Mesothelial cell of epicardium (in vitro differentiated cells): ENCODE data around the gene SOCS2. TPM values are rescaled to one million over a fixed set of nuclear protein-coding genes. Genes with fewer than 3 reads are reported as not detected.
A peak's percentile ranks its signal among the peaks of the same experiment; 100 is the strongest.
"Not testable (repeated sequence)": the region's sequence is repeated elsewhere in the genome, so short reads cannot be mapped to it uniquely, and the experiment has no call there.

Source experiments
- DNase-seq, 2 experiments: peaks; one replicate each; pipeline ENCODE4 v3.0.0; 2021; ENCODE audit warnings: low spot score in 2 of 2; ENCODE audit not compliant: unreplicated experiment in 2 of 2
- H3K27ac Mint-ChIP-seq: 2 replicates; pipeline ENCODE4 v1.8.0; 2021; ENCODE audit warnings: mixed read lengths
- H3K27me3 Mint-ChIP-seq: 2 replicates; pipeline ENCODE4 v1.8.0; 2021; ENCODE audit warnings: low read depth, mixed read lengths
- H3K36me3 Mint-ChIP-seq: 2 replicates; pipeline ENCODE4 v1.8.0; 2021; ENCODE audit warnings: mixed read lengths
- H3K4me1 Mint-ChIP-seq: 2 replicates; pipeline ENCODE4 v1.8.0; 2021; ENCODE audit warnings: mixed read lengths
- H3K4me3 Mint-ChIP-seq: 2 replicates; pipeline ENCODE4 v1.8.0; 2021; ENCODE audit warnings: mild to moderate bottlenecking, moderate library complexity, mixed read lengths
- H3K9me3 Mint-ChIP-seq: 2 replicates; pipeline ENCODE4 v1.8.0; 2021; ENCODE audit warnings: mixed read lengths
- total RNA-seq: library from RNA; stranded (reverse); gene quantifications from 3 replicates; pipeline ENCODE4 v1.2.1, GENCODE V29; 2021
- TF ChIP-seq, protein P1 (sequence below): fragments of 200-600 bp; sonication (generic); IDR thresholded peaks from one replicate; pipeline ENCODE4 v1.5.0; 2021; ENCODE audit warnings: antibody characterized with exemption; ENCODE audit not compliant: unreplicated experiment

The SOCS2 gene
- total RNA-seq, 1 donor from 2014 or later = 11.8 TPM

DNA sequence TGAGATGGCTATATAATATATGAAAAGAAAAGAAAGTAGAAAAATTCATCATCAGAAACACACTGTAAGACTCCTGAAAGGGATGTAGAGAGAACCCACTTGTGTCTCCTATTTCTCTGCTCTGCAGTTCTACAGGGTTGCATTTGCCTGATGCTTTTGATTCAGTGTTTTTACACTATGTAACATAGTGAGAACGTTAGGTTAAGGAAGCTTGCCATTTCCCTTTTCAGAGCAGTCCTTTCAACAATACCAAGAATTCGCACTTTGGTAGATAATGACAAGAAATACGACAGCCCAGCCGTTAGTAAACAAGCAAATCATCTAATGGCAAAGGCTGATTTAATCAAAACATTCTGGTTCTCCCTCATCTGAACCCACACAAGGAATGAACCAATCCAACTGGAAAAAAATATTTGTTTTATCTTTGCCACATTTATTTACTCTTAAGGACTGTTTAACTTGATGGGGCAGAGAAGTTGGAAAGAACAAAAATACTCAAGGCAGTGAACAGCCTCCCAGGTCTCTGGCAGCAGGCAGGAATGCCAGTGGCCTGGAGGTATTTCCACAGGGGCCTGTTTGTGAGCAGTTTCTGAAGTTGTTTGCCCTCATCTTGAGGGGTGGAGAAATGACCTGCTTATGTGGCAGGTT is 30.8 kb upstream of the SOCS2 start:
- Mint-ChIP-seq H3K27ac (peak overlapping the region; percentile 56), H3K36me3 (peaks cover 9% of the 10 kb centered on the region), H3K4me3 (no peak overlapping the region), H3K27me3 (no peaks in the 10 kb centered on the region), H3K4me1 (no peaks in the 10 kb centered on the region), H3K9me3 (no peaks in the 10 kb centered on the region)
- TF ChIP-seq, protein P1, sequence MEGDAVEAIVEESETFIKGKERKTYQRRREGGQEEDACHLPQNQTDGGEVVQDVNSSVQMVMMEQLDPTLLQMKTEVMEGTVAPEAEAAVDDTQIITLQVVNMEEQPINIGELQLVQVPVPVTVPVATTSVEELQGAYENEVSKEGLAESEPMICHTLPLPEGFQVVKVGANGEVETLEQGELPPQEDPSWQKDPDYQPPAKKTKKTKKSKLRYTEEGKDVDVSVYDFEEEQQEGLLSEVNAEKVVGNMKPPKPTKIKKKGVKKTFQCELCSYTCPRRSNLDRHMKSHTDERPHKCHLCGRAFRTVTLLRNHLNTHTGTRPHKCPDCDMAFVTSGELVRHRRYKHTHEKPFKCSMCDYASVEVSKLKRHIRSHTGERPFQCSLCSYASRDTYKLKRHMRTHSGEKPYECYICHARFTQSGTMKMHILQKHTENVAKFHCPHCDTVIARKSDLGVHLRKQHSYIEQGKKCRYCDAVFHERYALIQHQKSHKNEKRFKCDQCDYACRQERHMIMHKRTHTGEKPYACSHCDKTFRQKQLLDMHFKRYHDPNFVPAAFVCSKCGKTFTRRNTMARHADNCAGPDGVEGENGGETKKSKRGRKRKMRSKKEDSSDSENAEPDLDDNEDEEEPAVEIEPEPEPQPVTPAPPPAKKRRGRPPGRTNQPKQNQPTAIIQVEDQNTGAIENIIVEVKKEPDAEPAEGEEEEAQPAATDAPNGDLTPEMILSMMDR = no peak
- DNase-seq = no peak

DNA sequence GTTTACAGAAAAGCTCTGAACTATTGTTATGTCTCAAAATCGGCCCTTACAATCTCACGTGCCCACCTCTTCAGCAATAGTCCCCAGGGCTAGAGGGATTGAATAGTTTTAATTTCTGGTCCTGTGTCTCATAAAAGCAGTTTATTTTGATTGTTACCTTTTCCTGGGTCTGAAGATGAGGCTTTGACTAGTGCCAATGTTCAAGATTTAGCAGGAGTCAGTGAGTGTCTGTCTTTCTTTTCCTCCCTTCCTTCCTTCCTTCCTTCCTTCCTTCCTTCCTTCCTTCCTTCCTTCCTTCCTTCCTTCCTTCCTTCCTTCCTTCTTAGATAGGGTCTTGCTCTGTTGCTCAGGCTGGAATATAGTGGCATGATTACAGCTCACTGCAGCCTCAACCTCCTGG is 24.7 kb upstream of the SOCS2 start:
- H3K4me3 Mint-ChIP-seq = no peak overlapping the region
- no peaks in the 10 kb centered on the region for H3K27me3 Mint-ChIP-seq
- TF ChIP-seq, protein P1 = no peak
- no peaks in the 10 kb centered on the region for H3K4me1 Mint-ChIP-seq
- no peaks in the 10 kb centered on the region for H3K9me3 Mint-ChIP-seq
- H3K36me3 Mint-ChIP-seq = peaks cover 11% of the 10 kb centered on the region
- no peak overlapping the region for H3K27ac Mint-ChIP-seq
- DNase-seq = no peak

DNA sequence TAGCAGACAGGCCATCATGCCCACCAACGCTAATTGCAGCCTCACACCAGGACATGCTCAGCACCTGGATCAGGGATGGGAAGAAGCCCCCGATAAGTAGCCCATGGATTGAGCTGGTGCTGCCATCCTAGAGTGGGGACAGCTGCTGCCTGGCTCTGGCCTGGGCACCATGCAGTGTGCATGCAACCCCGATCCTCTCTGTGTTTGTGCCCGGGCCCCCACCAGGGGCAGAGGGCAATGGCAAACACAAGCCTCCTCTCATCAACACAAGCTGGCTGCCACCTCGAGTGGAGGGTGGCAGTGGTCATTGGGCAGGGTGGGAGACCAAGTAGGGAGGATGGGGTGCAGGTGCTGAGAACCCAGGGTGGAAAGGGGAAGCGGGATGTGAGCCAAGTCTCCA is 23.3 kb upstream of the SOCS2 start:
- Mint-ChIP-seq H3K4me3 (no peak overlapping the region), H3K27ac (no peak overlapping the region), H3K4me1 (no peaks in the 10 kb centered on the region), H3K27me3 (no peaks in the 10 kb centered on the region), H3K36me3 (peaks cover 7% of the 10 kb centered on the region), H3K9me3 (peaks cover 5% of the 10 kb centered on the region)
- TF ChIP-seq, protein P1 = no peak
- no peak for DNase-seq

DNA sequence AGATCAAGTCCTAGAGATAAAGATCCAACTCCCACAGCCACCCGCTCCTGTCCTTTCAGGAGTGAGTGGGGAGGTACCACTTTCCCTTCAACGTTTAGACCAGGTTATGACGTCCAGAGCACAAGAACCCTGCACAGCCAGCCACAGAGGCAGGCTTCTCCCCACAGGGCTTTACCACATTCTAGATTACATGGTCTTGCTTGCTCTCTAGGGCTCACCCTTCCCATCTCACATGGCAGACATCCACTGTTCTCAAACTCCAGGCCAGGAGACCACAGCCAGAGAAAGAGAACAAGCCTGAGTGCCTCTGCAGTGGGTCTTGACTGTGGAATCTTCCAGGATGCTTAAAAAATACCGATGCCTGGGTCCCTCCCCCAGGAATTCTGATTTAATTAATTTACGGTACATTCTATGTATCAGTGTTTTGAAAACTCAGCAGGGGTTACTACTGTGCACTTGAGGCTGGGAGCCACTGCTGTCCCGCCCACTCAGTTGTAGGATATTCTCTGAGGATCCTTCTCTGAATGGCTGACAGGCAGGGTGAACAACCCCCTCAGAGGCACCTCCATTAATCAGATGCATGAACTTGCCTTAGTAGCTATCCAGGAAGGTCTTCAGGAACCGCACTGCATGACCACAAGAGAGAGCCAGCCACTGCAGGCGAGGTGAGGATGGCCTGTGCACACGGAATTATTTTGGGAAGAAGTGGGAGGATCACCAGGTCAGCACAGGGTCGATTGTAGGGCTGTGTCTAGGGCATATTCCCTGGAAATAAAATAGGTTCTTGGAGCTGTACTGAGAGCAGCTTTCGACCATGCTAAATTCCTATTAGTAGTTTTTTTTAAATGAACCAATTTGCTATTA is 21.5 kb upstream of the SOCS2 start:
- no peak overlapping the region for H3K27ac Mint-ChIP-seq
- no peaks in the 10 kb centered on the region for H3K4me1 Mint-ChIP-seq
- H3K9me3 Mint-ChIP-seq = peaks cover 5% of the 10 kb centered on the region
- DNase-seq = no peak
- H3K4me3 Mint-ChIP-seq = no peak overlapping the region
- no peaks in the 10 kb centered on the region for H3K27me3 Mint-ChIP-seq
- H3K36me3 Mint-ChIP-seq = peaks cover 8% of the 10 kb centered on the region
- TF ChIP-seq, protein P1 = no peak

DNA sequence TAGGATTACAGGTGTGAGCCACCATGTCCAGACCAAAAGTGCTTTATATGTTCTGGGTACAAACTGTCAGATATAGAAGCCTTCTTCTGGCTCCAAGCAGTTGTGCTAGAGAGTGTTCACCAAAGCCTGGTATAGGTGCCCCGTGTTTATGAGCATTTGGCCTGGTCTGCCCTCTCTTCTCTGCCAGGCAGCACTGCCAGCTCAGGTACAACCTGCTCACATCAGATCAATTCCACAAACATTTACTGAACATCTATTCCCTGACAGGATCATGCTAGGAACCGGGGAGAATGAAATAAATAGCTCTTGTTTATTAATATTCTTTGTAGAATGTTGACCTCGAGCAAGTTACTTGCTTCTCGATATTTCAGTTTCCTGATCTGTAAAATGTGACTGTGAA is 20.0 kb upstream of the SOCS2 start:
- TF ChIP-seq, protein P1 = no peak
- Mint-ChIP-seq H3K4me3 (no peak overlapping the region), H3K4me1 (no peaks in the 10 kb centered on the region), H3K9me3 (peaks cover 11% of the 10 kb centered on the region), H3K36me3 (peaks cover 15% of the 10 kb centered on the region), H3K27ac (no peak overlapping the region), H3K27me3 (no peaks in the 10 kb centered on the region)
- DNase-seq = no peak

DNA sequence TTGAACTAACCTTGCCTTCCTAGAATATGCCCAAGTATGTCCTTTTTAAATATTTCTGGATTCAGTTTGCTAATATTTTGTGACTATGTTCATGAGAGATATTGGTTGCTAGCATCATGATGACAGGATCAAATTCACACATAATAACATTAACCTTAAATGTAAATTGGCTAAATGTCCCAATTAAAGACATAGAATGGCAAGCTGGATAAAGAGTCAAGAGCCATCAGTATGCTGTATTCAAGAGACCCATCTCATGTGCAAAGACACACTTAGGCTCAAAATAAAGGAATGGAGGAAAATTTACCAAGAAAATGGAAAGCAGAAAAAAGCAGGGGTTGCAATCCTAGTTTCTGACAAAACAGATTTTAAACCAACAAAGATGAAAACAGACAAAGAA is 14.6 kb upstream of the SOCS2 start:
- peaks cover 53% of the 10 kb centered on the region for H3K36me3 Mint-ChIP-seq
- DNase-seq, H3K4me3 Mint-ChIP-seq, H3K27me3 Mint-ChIP-seq, H3K27ac Mint-ChIP-seq, H3K4me1 Mint-ChIP-seq: not testable (repeated sequence)
- H3K9me3 Mint-ChIP-seq = peaks cover 44% of the 10 kb centered on the region

DNA sequence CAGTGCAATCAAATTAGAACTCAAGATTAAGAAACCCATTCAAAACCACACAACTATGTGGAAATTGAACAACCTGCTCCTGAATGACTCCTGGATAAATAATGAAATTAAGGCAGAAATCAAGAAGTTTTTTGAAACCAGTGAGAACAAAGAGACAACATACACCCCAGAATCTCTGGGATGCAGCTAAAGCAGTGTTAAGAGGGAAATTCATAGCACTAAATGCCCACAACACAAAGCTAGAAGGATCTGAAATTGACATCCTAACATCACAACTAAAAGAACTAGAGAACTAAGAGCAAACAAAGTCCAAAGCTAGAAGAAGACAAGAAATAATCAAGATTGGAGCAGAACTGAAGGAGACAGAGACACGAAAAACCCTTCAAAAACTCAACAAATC is 13.8 kb upstream of the SOCS2 start:
- peaks cover 53% of the 10 kb centered on the region for H3K36me3 Mint-ChIP-seq
- DNase-seq, H3K4me1 Mint-ChIP-seq, H3K27me3 Mint-ChIP-seq, H3K4me3 Mint-ChIP-seq, H3K27ac Mint-ChIP-seq: not testable (repeated sequence)
- H3K9me3 Mint-ChIP-seq = peaks cover 40% of the 10 kb centered on the region
